ENCODE data around the gene PLXNB1. TPM values are rescaled to one million over a fixed set of nuclear protein-coding genes. Genes with fewer than 3 reads are reported as not detected.

PLXNB1 gene
- total and polyA plus RNA-seq, 2 of the 13 experiments (the other 11 are each of a cell fraction or from before 2014, with no cell fraction given): 86.0 to 143 TPM

- peak; percentile 49; the same call in 1 of the 2 replicates for TF ChIP-seq ARID4A (CRISPR knock-in tag; IDR thresholded peaks at IDR 0.05; ENCODE audit: borderline replicate concordance)
- no peak for TF ChIP-seq ADNP (CRISPR knock-in tag; IDR thresholded peaks at IDR 0.05)
- peak; percentile 82; the same call in 1 of the 2 replicates for TF ChIP-seq ZNF691 (CRISPR knock-in tag; IDR thresholded peaks at IDR 0.05; ENCODE audit: borderline replicate concordance, low read depth)
- TF ChIP-seq HMGXB3 (CRISPR knock-in tag; IDR thresholded peaks at IDR 0.05; ENCODE audit: borderline replicate concordance): 0 out of 2 replicates have a peak, but pooled peaks have one; percentile 70
- no peak for TF ChIP-seq ZNF761 (CRISPR knock-in tag; conservative IDR thresholded peaks at IDR 0.05)
- no peak for TF ChIP-seq SOX13 (IDR thresholded peaks at IDR 0.05)
- TF ChIP-seq SOX13 (CRISPR knock-in tag; conservative IDR thresholded peaks at IDR 0.05 in 1 of 2, IDR thresholded peaks at IDR 0.05 in 1 of 2): no peak
- TF ChIP-seq ZFX (CRISPR knock-in tag; IDR thresholded peaks at IDR 0.05; ENCODE audit: low read depth): peak; percentile 50; the same call in 1 of the 2 replicates
- peak; percentile 57; the same call in 1 of the 2 replicates for TF ChIP-seq DRAP1 (CRISPR knock-in tag; IDR thresholded peaks at IDR 0.05)
- TF ChIP-seq NFKBIZ (CRISPR knock-in tag; IDR thresholded peaks at IDR 0.05): no peak
- no peak for TF ChIP-seq NCOA2 (CRISPR knock-in tag; IDR thresholded peaks at IDR 0.05)
- TF ChIP-seq MTF2 (CRISPR knock-in tag; IDR thresholded peaks at IDR 0.05; ENCODE audit: borderline replicate concordance): no peak
- TF ChIP-seq ZNF180 (CRISPR knock-in tag; IDR thresholded peaks at IDR 0.05; ENCODE audit: borderline replicate concordance, low read depth): no peak
- 0 out of 2 replicates have a peak, but pooled peaks have one; percentile 51 for TF ChIP-seq POGZ (CRISPR knock-in tag; IDR thresholded peaks at IDR 0.05)
- no peak for TF ChIP-seq ZNF749 (CRISPR knock-in tag; IDR thresholded peaks at IDR 0.05; ENCODE audit: borderline replicate concordance)
- TF ChIP-seq TOE1 (CRISPR knock-in tag; IDR thresholded peaks at IDR 0.05): no peak
- TF ChIP-seq PAWR (CRISPR knock-in tag; IDR thresholded peaks at IDR 0.05; ENCODE audit: borderline replicate concordance): no peak
Observed at GRCh38 chr3:48435774-48436476, 6.0 kb upstream of the PLXNB1 start (continued).

All from HepG2 (cell line).